NCI-H2107 (cell line): ENCODE data around the gene FER1L5.
A peak's percentile ranks its signal among the peaks of the same experiment; 100 is the strongest.

Source experiments
- DNase-seq: peaks from one replicate; lab custom pipeline; 2025; lab: John Stamatoyannopoulos, UW

FER1L5 gene

DNA sequence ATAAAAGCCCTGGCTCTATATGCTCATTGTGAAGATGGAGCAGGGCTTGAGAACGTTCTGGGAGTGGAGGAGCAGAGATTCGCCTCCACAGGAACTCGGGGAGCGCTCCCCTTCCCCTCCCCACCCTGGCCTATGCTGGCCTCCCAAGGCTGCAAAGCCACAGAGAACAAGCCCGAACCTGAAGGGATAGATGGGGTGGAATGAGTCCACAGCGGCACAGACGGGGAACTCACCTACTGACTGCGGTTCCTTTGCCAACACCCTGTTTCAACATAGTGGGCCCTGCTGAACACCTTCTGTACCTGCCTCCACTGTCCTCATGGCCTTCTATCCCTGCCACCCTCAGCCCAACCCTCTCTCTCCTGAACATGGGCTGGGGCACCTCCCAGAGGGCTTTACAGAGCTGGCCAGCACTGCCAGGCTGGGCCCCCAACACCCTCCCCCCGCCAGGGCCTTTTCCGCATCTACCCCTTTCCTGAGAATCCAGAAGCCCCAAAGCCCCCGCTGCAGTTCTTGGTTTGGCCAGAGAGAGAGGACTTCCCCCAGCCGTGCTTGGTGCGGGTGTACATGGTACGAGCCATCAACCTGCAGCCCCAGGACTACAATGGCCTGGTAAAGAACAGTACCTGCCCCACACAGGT is 55.8 kb downstream of the FER1L5 start:
- no peak for DNase-seq

DNA sequence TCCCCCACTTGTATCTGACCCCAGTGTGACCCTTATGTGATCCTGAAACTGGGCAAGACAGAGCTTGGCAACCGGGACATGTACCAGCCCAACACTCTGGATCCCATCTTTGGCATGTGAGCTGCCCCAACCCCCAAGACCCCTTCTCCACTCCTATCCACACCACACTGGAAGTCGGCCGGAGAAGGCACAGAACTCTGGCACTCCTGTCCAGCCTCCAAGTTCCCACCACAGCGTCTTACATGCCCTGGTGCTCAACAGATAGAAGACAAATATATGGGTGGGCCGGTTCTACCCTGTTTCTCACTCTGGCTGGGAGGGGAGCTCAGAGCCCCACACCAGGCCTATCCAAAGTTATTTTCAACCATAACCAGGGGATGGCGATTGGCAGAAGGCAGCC is 56.5 kb downstream of the FER1L5 start:
- no peak for DNase-seq

DNA sequence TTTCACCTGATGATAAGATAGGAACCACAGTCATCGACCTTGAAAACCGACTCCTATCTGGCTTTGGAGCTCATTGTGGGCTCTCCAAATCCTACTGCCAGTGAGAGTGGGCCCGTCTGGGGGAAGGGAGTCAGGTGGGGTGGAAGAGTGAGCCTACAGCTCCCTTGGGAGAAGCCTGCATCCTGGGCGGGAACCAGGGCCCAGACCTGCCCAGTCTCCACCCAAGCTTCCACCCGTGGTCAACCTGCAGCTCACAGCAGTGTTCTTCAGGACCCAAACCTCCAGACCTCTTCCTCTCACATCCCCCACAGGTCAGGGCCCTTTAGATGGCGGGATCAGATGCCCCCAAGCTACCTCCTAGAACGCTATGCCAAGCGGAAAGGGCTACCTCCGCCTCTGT is 57.1 kb downstream of the FER1L5 start:
- no peak for DNase-seq

DNA sequence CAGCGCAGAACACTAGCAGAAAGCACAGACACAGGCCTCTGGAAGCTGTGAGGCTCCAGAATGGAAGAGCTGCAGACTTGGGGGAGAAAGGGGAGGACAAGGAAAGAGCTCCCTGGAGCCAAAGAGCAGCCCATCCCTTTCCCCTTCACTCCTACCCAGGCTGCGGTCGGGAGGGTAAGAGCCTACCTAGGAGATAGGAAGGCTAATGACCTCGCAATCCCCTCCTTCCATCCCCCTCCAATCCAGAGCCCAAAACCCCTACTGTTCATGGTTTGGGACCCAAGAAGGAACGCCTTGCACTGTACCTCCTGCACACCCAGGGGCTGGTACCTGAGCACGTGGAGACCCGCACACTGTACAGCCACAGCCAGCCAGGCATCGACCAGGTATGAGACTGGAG is 57.5 kb downstream of the FER1L5 start:
- DNase-seq = no peak

DNA sequence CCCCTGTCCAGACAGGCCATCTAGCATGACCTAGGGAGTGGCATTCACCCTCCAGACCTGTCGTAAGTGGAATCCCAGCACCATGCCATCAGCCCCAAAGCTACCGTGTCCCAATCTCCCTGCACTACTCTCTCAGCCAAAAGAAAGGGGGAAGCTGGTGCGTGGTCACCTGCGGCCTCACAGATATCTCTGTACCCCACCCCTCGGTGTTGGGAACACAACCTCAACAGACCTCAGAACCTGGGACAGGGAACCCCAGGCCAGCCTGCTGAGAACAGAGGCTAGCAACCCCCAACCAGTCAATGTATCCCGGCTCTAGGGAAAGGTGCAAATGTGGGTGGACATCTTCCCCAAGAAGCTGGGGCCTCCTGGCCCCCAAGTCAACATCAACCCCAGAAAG is 59.1 kb downstream of the FER1L5 start:
- no peak for DNase-seq

DNA sequence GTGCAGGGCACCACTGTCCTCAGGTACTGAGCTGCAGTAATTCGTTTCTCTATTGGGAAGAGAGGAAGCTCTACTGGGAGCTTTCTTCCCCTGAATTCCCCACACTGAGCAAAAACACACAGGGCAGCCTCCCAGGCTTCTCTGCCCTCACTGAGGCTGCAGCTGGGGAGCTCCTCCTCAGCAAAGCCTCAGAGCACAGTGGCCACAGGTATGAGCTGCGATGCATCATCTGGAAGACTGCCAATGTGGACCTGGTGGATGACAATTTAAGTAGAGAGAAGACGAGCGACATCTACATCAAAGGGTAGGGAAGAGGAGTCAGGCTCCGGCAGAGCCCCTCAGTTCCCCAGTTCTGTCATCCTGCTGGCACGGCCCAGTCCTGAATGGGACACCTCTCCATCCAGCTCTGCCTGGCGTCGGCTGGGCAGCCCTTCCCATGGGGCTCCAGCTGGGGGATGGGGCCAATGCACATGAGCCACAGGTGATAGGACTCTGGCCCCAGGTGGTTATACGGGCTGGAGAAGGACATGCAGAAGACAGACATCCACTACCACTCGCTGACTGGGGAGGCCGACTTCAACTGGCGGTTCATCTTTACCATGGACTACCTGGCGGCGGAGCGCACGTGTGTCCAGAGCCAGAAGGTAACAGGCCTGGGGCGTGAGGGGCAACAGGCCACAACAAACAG is 59.7 kb downstream of the FER1L5 start:
- no peak for DNase-seq

DNA sequence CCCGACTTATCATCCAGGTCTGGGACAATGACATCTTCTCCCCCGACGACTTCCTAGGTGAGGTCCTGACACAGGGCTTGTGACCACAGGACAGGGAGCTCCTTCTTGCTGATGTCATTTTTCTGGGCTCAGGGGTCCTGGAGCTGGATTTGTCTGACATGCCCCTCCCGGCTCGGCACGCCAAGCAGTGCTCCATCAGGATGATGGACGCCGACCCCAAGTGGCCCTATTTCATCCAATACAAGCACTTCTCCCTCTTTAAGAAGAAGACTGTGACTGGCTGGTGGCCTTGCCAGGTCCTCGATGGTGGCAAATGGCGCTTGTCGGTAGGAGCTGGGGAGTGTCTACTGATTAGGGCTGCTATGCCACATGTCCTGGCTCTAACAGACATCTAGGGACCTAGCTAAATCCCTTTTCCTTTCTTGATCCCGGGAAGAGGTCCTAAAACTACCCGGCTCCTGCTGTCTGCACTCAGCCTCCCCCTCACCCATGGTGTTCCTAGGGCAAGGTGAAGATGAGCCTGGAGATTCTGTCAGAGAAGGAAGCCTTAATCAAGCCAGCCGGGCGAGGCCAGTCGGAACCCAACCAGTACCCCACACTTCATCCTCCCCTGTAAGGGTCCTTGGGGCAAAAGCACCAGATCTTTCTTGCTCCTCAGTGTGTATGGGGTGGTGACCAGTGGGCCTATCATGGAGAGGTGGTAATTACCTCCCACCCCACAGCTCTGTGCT is 60.6 kb downstream of the FER1L5 start:
- no peak for DNase-seq

DNA sequence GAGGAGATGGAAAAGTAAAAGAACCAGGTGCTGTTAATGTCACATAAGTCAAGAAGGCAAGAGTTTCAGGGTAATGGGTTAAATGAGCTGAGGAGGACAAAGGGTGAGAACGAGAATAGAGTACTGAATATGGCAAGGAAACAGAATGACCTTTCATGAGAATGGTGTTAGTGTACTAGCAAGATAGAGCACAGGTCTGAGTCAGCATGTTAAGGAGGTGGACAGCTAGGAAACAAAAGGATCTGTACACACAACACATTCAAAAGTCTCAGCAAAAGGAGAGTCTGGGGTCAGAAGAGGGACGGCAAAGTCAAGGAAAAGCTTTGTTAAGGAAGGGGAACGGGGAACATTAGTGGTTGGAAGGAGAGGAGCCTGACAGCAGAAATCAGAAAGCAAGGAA is 68.4 kb downstream of the FER1L5 start:
- no peak for DNase-seq

DNA sequence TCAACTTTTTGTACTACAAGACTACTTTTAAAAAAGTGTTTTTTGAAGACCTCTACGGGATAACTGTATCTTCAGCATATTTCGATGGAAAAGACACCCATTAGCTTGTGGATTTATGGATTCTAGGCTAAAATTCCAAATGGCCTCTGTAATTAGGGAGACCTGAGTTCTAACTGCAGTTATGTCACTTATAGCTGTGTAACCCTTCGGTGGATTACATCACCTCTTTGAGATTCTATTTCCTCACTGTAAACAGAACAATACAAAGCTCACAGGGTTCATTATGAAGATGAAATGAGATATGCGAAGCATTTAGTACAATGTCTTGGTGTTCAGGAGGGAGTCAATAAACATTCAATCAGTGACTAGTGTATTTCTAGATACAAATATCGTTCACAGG is 73.1 kb downstream of the FER1L5 start:
- DNase-seq = no peak

DNA sequence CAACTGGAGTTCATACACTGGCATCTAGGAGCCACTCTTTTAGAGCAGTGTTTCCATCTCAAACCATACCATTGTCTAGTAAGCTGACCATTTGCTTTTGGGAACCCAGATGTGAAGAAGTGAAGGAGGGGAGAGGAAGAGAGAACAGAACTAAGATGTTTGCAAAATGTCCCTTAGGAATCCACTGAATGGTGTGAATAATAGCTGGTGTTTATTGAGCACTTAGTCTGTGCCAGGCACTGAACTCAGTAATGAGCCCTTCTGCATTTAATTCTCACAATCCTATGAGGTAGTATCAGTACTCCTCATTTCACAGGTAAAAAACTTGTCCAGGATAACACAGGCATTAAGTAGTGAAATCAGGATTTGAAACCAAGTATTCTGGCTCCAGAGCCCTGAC is 73.8 kb downstream of the FER1L5 start:
- no peak for DNase-seq

DNA sequence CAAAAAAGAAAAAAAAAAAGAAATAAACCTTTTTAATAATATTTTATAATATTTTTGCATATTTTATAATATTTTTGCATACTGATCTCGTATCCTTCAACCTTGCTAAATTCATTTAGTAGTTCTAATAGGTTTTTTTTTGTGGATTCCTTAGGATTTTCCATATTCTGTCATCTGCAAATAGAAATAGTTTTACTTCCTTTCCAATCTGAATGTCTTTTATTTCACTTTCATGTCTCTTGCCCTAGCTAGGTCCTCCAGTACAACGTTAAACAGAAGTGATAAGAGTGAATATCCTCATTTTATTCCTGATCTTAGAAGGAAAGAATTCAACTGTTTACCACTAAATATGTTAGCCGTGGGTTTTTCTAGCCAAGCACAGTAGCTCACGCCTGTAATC is 83.6 kb downstream of the FER1L5 start:
- no peak for DNase-seq

DNA sequence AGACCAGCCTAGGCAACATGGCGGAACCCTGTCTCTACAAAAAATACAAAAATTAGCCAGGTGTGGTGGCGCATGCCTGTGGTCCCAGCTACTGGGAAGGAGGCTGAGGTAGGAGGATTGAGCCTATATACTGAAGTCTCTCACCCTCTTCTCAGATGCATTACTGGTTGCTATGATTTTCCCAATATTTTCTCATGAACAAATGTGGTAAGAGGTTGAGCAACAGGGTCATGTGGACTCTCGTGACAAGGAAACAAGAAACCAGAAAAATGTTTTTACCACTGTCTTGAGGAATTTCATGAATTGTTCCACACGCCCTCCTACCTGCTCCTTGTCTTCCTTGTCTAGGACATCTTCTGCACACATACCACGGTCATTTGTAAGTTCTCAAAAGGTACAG is 84.9 kb downstream of the FER1L5 start:
- DNase-seq = no peak

DNA sequence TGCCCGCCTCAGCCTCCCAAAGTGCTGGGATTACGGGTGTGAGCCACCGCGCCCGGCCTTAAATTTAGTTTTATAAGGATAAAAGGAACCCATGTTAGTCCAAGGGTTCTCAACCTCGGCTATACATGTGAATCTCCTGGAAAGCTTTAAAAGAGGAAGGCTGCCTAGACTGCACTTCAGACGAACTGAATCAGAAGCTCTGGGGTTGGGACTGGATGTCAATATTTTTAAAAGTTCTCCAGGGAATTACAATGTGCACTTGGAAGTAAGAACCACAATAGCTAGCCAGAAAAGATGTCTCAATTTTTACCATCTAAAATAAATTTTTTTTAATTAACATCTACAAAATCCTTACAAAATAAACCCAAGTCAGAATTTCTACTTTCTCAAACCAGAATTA is 87.2 kb downstream of the FER1L5 start:
- no peak for DNase-seq

DNA sequence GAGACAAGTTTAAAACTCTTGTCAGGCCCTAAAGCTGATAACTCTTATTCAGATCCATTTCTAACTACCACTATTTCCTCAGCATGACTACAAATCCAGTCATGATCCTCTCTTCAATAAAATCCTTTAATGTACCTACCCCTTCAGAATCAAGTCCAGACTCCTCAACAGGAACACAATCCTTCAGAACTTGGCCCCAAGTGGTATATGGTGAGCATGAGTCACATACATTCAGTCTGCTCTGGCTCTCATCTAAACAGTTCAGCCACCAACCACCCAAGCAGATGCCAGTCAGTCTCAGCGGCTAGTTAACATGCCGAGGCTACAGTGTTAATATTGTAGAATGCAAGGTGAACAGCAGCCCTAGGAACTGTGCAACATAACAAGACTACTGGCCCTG is 87.6 kb downstream of the FER1L5 start:
- no peak for DNase-seq

DNA sequence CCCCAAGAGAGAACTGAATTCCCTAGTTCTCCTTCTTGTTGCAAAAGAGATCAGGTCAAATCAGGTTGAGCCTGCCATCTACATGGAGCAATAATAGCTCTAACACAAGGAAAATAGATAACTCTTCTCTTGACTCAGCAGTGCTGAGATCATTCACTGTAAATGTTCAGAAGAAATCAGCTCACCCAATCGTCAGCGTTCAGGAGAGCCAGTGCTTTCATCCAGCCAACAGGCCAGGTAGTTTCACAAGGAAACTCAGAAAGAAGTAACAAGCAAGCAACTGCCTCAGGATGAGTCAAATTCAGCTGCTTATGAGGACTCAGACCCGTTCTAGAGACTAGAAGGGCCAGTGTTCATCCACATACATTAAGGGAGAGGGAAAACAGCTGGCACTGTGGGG is 91.4 kb downstream of the FER1L5 start:
- no peak for DNase-seq

DNA sequence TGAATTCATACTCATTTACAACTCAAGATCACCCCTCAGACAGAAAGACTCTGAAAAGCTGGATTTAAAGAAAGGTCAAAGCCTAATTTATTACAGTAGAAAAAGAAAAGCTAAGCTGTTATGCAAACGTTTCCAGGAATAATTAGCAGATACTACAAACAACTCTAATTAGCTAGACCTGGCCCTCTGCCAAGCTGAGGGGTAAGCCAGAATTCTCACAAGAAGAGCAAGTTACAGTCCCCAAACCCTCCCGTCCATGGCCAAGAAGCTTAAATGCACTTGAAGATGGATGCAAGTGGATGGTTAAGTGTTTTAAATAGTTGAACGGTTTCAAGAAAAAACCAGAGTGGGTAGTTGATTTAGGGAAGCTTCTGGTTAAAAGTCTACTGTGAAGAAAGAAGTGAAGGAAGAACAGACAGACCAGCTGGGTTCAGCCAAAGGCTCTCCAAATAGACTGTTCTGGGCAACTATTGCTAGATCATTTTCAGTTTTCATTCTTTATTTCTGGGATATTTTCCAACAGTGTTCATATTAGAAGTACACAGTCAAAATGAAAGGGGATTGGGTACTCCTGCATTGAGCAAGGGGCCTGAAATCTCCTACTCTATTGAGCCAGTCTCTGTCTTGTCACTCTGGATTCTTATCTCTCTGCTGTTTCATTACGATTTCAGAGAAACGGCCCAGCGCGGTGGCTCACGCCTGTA is 92.5 kb downstream of the FER1L5 start:
- no peak for DNase-seq

DNA sequence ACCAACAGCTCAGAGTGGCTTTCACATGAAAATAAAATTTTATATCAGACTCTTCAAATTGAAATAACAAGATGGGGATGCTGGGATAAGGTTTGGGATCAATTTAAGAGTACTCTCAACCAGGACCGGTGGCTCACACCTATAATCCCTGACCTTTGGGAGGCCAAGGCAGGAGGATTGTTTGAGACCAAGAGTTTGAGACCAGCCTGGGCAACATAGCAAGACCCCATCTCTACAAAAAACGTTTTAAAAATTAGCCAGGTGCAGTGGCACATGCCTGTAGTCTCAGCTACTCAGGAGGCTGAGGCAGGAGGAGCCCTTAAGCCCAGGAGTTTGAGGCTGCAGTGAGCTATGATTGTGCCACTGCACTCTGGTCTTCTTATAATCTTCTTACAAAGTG is 94.7 kb downstream of the FER1L5 start:
- no peak for DNase-seq

DNA sequence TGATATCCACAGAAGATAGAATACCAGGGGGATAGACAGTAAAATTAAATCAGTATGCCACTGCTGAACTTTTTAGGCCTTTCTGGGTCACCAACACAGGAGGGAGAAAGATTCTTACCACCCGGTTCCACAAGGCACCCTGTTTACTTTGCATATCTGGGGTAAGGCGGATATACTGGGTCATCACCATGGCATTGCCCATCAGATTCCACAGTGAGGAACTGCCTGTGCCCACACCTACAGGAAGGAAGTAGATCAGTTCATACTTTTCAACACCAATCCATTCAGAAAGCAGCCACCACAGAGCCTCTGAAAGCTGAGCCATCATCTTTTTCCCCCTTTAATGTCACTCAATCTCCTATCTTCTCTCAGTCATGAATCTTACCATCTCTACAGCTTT is 95.3 kb downstream of the FER1L5 start:
- no peak for DNase-seq

DNA sequence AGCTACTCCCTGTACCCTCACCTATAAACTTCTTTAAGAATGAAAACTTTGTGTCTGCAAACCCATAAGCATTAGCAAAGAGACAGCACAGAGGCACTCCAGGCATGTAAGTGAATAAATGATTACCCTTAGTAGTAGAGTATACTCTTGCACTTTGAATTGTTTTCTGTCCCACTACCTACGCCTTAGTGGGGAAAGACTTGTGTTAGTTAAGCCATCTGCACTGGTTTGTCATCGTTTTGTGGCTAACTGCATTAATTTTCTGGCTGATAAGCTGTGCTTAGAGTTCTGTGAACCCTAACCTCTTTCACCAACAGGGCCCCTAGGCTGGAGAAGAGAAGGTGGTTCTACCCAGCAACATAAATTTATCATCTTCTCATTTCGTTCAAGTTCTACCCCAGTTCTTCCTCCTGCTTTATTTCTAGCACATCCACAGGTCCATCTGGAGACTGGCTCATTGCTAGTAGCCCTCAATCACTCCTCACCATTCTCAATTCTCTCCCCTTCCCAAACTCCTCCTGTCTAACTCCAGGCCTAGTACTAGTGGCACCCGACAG is 96.6 kb downstream of the FER1L5 start:
- no peak for DNase-seq

DNA sequence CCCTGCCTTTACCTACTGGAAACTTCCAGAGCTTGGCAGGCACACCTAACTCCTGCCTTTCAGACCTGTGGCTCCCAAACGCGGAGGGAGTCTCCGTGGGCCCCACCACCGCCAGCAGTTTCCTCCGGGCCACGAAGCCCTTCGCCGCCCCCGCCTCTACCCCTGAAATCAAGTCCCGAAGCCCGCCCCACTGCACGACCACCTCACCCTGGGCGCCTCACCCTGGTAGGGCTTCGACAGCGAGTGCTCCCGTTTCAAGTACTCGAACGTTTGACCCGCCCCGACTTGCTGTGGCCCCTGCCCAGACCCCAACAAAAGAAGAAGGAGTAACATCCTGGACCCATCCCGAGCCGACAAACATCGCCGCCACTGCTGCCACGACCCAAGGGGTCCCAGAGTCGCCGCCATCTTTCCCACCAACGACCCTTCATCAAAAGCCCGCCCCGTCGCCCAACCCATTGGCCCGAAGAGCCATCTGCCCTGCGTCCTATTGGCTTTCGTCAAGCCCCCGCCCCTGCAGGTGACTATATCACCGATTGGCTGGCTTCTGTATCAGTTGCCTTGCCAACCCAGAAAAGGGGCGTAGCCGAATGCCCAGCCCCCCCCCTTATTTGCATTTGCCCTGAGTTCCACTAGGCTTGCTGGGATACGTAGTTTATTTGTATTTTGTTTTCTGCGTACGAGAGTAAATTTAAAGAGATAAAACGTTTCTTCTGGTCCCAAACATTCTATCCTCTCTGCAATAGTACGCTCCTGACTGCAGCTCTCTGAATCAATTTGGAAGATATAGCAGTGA is 97.3 kb downstream of the FER1L5 start, which contains the start of gene LMAN2L:
Gene LMAN2L, minus strand, starts transcription at position 432 of the 796 bp plus-strand sequence. Its CDS starts 24 bp downstream, at position 408.
- peak; percentile 77 for DNase-seq

DNA sequence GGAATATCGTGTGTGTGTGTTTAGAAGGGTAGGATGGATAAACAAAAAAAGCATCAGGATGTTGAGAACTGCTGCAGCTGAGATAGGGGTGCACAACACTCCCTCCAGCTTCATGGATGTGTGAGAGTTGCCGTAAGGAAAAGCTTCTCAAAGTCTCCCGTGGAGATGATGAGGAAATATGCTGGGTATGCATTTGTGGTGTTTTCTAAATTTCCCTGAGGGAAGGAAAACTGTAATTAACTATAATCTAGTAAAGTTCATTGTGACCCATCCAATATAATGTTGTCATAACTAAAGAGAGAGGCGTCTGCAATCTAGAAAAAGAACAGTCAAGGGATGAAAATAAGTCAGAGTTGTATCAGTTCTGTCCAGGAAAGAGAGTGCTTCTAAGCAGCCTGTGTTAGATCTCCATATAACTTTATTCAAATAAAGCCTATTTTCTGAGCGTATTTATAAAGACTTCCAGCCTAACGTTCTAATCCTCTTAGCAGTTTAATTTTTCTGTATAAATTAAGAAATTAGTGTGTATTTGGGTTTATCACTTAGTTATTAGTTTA is 104.6 kb downstream of the FER1L5 start:
- no peak for DNase-seq
